Renal cortex interstitium (tissue), 11 donors: ENCODE data around the gene ERBIN. TPM values are rescaled to one million over a fixed set of nuclear protein-coding genes. Genes with fewer than 3 reads are reported as not detected.
A peak's percentile ranks its signal among the peaks of the same experiment; 100 is the strongest.
"Not testable (repeated sequence)": the region's sequence is repeated elsewhere in the genome, so short reads cannot be mapped to it uniquely, and the experiment has no call there.

Experiments
- DNase-seq, 11 donors: peaks; one replicate each; pipeline ENCODE4 v3.0.0-alpha.2; 2013; ENCODE audit warnings: low read depth in 9 of 11, low spot score in 4 of 11; ENCODE audit errors: extremely low read depth in 1 of 11
- polyA plus RNA-seq, 3 donors: library from polyadenylated mRNA; unstranded; fragments of 120-200 nt; gene quantifications; one replicate each; pipeline ENCODE4 v1.2.1, GENCODE V29; 2013; ENCODE audit not compliant: insufficient read length in 3 of 3

Gene ERBIN
- polyA plus RNA-seq, 3 donors: 94.7 to 116 (median 109) TPM

DNA sequence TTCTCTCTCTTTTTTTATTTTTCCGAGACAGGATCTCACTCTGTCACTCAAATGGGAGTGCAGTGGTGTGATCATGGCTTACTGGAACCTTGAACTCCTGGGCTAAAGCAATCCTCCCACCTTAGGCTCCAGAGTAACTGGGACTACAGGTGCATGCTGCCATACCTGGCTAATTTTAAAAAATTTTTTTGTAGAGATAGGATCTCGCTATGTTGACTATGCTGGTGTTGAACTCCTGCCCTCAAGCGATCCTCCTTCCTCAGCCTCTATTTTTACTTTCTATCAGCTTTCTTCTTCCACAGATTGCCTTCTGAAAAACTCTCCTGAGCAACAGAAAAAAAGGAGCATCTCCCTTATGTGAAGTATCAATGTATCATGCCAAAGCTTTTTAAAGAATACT, 14.1 kb upstream of the ERBIN start:
- no peak for DNase-seq

DNA sequence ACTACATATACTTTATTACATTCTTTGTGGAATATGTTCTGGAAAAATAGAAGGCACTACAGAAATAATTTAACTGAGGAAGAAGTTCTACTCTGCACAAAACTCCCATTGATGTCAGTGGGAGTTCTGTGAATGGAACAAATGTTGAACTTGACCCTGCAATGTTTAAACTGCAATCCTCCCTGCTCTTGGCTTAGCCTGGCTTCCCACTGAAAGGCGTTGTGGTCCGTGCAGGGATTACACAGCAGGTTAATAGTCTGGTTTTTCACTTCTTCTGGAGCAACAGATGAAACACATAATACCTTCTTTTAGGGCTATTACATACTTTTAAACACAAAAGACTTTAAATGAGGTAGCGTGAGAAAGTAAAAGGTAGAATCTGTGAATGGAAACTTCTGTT, 12.9 kb upstream of the ERBIN start:
- DNase-seq: no peak

DNA sequence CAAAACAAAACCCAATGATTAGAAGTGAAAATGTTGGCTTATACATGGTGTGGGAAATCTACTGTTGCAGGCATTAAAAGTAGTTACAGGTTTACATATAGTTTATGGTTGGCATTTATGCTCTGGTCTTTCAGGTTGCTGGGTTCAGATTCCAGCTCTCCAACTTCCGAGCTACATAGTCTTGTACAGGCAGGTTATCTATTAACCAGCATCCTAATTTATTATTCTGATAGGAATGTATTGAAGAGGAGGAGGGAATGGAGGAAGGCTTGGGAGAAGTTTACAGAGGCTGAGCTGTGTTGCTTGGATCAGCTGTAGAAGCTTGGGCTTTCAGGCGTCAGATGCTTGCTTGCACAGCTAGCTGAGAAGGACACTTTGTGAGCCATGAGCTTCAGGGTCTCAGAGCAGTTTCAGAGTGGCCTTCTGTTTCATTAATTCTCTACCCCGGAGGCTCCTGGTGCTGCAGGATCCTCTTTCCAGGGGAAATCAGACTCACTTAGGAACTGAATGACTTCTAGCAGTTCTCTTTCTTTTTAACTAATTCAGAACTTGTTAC, 11.7 kb upstream of the ERBIN start:
- peak in 2 of 11 donors; percentile 17 to 30 for DNase-seq

DNA sequence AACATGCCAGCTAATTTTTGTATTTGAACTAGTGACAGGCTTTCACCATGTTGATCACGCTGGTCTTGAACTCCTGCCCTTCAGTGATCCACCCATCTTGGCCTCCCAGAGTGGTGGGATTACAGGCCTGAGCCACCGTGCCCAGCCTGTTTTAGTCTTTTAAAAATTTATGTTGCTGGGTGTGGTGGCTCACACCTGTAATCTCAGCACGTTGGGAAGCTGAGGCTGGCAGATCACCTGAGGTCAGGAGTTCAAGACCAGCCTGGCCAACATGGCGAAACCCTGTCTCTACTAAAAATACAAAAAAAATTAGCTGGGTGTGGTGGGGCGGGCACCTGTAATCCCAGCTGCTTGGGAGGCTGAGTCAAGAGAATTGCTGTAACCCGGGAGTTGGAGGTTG, 10.7 kb upstream of the ERBIN start:
- DNase-seq: not testable (repeated sequence)

DNA sequence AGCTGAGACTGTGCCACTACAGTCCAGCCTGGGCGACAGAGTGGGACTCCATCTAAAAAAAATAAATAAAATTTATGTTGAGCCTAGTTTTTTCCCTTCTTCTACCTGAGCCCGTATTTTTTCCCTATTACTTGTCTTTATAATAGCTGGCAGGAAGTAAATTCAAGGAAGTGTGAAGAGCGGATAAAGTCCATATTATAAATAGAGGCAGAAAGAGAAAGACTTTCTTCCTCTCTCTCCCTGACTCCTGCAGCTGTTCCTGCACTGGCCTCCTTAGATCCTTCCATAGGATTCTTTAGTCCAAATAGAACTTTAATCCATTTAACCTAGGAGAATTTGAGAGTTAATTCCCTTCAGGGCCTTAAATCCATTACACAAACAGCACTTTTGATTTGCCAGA, 10.3 kb upstream of the ERBIN start:
- DNase-seq: no peak

DNA sequence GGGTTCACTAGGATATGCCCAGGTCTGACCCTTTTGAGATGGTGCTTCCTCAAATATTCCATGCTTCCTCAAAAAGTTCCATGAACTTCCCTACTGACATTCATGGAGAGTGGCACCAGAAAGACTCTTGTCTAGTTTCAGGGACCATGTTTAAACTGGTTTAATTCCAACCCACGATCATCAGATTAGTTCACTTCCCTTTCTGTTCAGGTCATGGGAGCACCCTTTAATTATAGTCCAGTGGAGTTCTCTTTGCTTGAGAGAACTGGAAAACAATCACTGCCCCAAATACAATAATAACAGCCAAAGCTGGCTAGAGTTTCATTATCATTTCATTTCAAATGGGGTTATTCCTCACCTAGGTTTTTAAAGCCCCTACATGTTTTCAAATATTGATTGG, 9.7 kb upstream of the ERBIN start:
- DNase-seq: no peak

DNA sequence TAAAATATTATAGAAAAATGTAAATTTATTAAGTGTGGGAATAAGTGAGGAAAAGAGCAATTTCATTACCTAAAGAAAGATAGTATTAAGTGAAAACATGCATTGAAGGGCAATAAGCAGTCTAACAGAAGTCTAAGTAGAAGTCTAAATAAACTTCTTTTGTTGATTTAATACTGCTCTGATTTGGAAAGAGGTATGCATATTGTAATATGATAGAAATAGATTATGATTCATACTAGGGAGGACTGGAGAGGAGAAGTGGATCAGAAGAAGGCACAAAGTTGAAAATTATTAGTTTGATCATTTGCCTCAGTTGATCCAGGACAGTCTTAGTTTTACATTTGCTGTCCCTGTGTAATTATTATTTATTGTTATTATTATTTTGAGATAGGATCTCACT, 6.6 kb upstream of the ERBIN start:
- DNase-seq: no peak

GRCh38 chr5:65923339-65923738, 3.0 kb upstream of the ERBIN start:
- no peak for DNase-seq

DNA sequence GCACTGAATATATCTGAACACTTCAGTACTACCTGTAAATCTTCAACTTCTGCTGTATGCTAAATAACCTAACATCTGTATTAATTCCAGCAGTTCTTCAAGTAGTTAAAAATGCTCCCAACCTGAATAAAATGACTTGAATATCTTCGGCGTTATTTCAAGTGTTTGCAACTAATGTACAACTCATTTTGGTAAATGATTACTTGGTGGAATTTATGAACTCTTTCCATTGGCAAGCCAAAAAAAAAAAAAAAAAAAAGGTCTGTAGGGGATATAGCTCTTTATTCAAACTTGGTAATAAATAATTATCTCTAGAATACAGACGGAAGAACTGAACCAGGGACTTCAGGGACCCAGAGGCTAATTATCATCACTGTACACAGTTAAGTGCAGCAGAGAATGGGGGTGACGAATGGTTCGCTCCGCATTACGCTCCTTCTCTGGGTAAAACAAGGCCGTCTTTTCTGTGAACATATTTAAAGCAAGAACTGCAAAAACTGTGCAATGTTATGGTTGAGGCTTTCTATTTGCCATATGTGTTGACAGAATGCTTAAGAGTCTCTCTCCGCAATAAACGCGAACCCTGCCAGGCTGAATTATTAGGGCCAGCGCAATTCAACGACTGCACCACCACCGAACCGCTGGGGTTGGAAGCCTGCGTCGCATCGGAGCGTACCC, 1.9 kb upstream of the ERBIN start:
- peak in 3 of 11 donors; percentile 40 to 61 (median 58) for DNase-seq

DNA sequence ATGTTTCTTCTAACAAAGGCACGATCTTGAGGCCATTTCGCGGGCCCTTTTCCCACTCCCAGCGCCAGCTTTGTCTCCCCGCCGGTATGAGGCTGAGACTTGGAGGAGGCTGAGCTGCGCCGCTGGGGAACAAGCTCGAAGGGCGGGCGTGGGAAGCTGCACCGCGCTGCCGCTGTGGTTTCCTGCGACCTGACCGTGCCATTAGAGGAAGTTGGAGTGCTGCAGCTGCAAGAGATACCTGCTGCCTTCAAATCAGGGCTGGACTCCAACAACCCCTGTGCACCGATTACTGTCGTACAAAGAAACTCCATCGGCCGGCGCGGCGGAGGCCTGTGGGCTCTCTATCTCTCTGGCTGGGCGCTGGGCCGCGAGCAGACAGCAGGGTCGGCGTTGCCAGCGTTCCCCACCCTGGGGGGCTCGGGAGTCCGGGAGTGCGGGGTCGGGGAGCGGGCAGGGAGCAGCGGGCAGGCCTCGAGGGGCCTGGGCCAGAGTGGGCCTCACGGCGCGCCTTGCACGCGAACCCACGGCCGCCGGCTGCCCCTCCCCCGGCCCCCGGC, 1.3 kb upstream of the ERBIN start:
- peak in 4 of 11 donors; percentile 42 to 63 (median 52) for DNase-seq

DNA sequence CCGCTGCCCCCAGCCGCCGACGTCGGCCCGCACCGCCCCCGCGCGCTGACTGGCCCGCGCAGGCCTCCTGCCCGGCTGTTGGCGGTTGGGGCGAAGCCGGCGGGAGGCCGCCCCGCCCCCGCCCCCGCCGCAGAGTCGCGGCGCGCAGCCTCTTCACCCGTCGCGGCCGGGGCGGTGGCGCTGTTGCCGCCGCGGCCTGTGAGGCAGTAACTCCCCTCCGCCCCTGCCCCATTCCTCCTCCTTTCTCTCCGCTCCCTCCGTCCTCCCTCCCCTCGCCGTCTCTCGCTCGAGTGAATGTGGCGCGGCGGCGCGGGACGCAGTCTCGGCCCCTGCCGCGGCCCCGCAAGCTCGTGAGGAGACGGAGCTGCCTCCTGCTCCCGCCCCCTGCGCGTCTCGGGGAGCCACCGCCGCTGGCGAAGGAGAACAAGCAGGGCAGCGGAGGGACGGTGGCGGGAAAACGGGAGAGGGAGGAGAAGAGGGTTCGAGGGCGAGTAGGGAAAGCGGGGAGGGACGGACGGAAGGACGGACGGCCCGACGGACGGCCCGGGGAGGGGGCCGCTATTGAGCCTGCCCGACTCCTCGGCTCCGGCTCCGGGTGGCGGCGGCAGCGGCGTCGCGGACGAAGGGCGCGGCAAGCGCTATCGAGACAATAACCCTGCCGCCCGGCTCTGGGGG, 637 bp upstream of the ERBIN start:
- peak; percentile 83 to 93 (median 86) for DNase-seq

DNA sequence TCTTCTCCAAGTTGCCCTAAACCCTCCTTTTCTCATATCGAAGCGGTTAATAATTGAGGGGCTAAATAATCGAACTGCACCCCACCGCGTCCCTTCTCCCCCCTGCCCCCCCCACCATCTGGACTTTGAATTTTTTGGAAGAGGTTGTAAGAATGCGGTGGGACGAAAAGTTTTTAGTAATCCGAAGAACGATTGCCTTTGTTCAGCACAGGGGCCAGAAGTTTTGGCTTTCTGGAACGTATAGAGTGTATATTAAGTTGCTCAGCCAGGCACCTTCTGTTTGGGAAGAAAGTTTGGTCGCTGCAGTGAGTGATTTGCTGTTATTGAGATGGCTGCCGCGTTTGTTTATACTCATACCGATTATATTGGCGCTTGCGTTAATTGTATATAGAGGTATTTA, 518 bp downstream of the ERBIN start:
- DNase-seq: peak in 3 of 11 donors; percentile 16 to 27 (median 23)

- peak in 4 of 11 donors; percentile 34 to 68 (median 62) for DNase-seq
Observed at GRCh38 chr5:65927503-65928321, 1.3 kb downstream of the ERBIN start.

GRCh38 chr5:65928322-65928752, 2.0 kb downstream of the ERBIN start:
- DNase-seq: no peak

DNA sequence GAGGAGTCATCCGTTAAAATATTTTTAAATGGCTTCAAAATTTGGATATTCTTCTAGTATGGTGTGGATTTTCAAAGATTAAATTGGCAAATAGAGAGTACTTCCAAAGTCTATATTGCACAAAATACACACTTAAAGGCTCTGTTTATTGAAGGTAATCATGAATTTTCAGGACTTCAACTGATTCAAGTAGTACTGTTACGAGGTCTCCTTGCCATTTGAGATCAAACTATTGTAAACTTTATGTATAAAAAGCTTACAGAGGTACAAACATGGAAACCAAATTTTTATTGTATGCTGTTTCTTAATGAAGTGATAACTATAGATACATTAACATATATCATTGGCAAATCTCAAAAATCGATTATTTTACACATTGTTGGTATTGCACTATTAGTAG, 2.5 kb downstream of the ERBIN start:
- no peak for DNase-seq

DNA sequence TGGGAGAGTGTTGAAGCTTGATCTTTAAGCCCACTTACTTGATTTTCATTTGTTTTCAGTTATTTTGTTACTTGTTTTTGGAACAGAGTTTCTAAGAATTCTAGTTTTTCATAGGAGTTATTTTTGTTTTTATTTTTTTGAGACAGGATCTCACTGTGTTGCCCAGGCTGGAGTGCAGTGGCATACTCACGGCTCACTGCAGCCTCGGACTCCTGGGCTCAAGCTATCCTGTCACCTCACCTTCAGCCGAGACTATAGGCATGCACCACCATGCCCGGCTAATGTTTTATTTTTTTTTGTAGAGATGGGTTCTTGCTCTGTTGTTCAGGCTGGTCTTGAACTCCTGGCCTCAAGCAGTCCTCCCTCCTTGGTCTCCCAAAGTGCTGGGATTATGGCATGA, 6.3 kb downstream of the ERBIN start:
- no peak for DNase-seq

GRCh38 chr5:65933295-65933694, 6.9 kb downstream of the ERBIN start:
- DNase-seq: no peak

DNA sequence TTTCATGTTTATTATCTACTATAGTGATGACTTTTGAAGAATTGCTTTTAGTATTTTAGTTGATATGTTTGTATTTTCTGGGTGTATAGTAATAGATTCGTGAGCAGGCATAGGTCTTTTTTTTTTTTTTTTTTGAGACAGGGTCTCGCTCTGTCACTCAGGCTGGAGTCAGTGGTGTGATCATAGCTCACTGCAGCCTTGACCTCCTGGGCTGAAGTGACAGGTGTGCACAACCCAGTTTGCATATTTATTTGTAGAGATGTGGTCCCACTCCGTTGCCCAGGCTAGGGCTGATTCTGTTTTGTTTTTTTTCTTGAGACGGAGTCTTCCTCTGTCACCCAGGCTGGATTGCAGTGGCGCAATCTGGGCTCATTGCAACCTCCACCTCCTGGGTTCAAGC, 11.9 kb downstream of the ERBIN start:
- DNase-seq: no peak

GRCh38 chr5:65943771-65944170, 17.4 kb downstream of the ERBIN start:
- DNase-seq: no peak
